ENCODE data around the gene SIVA1.

Gene SIVA1

DNA sequence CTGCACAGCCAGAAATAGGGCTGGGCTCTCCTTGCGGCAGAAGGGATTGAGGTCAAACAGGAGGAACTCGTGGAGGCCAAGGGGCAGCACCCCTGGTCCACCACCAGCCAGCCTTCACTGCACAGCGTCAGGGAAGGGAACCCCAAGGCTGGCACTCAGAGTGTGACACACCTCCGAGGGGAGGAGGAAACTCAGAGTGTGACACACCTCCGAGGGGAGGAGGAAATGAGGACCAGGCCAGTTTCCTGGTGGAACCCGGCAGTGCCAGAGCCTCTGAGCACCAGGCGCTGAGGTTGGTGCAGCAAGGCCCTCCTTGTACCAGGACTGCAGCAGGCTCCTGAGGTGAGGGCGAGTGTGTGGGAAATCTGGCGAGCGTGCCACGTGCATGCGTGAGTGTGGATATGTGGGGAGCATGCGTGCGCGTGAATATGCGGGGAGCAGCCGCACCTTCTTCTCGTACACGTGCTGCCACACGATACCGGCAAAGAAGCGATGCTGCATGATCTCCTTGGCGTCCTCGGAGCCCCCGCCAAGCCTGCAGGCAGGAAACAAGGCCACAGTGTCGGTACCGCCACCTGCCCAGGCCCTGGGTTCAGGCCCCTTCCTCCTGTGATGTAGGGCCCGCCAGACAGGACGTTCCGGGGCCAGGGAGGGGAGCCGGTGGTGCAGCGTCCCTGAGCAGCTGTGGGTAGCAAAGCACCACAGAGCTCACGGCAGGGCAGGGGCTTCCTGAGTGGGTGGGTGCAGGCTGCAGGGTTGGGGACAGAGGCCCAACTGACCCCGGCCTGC, 19.2 kb downstream of the SIVA1 start:
- DNase-seq (ENCODE audit: low spot score), result no peak

DNA sequence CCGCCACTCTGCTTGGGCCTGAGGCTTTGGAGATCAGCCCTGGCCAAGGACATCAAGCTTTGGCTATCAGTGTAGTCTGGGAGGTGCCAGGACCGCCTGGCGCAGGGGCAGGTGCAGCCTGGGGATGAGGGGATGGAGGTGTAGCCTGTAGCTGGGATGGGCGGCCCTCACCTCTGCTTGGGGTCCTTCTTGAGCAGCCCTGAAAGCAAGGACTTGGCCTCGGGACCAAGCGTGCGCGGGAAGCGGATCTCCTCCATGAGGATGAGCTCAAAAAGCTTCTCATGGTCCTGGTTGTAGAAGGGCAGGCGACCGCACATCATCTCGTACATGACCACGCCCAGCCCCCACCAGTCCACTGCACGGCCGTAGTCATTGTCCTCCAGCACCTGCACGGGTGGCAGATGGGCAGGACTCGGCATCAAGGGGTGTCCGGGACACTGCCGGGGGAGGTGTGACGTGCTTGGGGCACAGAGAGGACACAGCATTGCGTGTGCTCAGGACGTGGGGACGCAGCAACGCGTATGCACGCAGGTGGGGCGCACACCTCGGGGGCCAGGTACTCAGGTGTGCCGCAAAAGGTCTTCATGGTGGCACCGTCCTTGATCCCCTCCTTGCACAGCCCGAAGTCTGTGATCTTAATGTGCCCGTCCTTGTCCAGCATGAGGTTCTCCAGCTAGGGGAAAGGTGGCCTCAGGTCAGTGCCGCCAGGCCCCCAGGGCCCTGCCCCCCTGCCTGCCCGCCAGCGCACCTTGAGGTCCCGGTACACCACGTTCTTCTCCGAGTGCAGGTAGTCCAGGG, 20.0 kb downstream of the SIVA1 start:
- DNase-seq (ENCODE audit: low spot score), result no peak

GRCh38 chr14:104773505-104774452, 20.8 kb downstream of the SIVA1 start:
- DNase-seq (ENCODE audit: low spot score), result no peak

DNA sequence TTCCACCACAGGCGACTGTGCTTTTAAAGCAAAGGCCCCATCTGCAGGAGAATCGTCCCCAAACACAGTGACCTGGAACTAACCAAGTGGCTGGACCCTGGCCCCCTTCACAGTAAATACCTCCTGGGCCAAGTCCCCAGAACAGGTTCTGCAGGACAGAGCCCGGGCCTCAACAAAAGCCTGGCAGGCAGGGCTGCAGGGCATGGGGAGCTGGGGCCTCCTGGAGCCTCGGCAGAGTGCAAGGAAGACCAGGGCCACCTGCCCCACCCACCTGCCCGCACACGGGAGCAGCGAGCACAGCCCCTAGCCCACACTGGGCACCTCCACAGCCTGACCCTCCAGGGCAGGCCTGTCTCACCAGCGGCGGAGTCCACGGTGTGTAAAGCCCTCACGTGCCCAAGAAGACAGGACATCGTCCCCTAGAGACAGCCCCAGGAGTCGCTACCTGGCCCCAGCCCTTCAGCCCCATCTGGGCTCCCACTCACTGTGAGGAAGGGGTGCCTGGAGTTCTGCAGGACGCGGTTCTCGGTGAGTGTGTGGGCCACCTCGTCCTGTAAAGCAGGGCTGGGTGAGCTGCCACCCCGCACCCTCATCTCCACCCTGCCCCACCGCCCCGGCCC, 21.6 kb downstream of the SIVA1 start:
- no peak for DNase-seq (ENCODE audit: low spot score)

GRCh38 chr14:104775073-104775489, 22.1 kb downstream of the SIVA1 start:
- DNase-seq (ENCODE audit: low spot score), result no peak

DNA sequence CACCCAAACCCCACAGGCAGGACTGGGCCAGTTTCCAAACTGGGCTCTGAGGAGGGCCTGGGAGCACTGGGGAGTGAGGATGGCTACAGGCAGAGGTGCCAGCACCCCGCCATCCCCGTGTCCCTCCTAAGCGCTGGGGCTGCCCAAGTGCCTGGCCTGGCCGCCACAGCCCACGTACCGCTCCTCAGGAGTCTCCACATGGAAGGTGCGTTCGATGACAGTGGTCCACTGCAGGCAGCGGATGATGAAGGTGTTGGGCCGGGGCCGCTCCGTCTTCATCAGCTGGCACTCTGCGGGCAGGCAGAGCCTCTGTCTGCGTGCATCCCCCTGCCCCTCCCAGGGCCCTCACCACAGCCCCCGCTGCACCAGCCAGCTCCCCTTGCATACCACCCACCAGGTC, 23.5 kb downstream of the SIVA1 start:
- no peak for DNase-seq (ENCODE audit: low spot score)

DNA sequence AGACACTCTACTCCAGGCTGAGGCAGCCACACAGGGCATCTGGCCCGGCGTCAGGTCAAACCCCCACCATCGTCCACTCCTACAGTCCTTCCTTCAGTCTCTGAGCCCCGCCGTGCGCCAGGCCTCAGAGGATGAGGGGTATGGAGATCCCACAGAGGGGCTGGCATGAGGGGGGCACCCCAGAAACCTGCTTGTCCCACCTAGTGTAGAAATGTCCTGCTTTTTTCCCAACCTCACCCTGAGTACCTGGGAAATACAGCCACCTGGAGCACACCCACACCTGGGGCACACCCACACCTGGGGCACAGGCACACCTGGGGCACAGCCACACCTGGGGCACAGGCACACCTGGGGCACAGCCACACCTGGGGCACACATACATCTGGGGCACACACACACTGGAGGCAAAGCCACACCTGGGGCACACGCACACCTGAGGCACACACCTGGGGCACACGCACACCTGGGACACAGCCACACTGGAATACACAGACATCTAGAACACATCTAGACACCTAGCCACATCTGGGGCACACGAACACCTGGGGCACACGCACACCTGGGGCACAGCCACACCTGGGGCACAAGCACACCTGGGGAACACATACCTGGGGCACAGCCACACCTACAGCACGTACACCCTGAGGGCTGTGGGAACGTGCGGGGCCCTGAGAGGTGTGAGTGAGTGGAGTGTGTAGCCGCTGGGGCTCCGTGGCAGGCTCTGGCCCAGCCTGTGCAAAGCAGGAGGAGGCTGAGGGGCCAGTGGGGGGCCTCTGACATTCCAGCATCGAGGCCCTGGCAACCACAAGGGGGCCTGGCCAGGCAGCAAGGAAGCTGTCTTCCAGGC, 24.2 kb downstream of the SIVA1 start:
- DNase-seq (ENCODE audit: low spot score), result no peak

GRCh38 chr14:104777808-104778249, 24.9 kb downstream of the SIVA1 start:
- no peak for DNase-seq (ENCODE audit: low spot score)

GRCh38 chr14:104778694-104779331, 25.9 kb downstream of the SIVA1 start:
- DNase-seq (ENCODE audit: low spot score), result no peak

GRCh38 chr14:104779776-104780512, 27.0 kb downstream of the SIVA1 start:
- DNase-seq (ENCODE audit: low spot score), result no peak

- no peak for DNase-seq (ENCODE audit: low spot score)
Measured at GRCh38 chr14:104780513-104781030, 27.6 kb downstream of the SIVA1 start.

GRCh38 chr14:104781271-104782077, 28.5 kb downstream of the SIVA1 start:
- no peak for DNase-seq (ENCODE audit: low spot score)

- DNase-seq (ENCODE audit: low spot score), result no peak
Measured at GRCh38 chr14:104782086-104782807, 29.3 kb downstream of the SIVA1 start.

GRCh38 chr14:104782808-104783139, 29.8 kb downstream of the SIVA1 start:
- DNase-seq (ENCODE audit: low spot score), result no peak

GRCh38 chr14:104783484-104784217, 30.7 kb downstream of the SIVA1 start:
- DNase-seq (ENCODE audit: low spot score), result no peak

- DNase-seq (ENCODE audit: low spot score), result no peak
Measured at GRCh38 chr14:104784218-104784568, 31.2 kb downstream of the SIVA1 start.
